Esophagus muscularis mucosa (tissue), 4 donors: ENCODE measurements around the gene ANKLE2. TPM values are rescaled to one million over a fixed set of nuclear protein-coding genes. Genes with fewer than 3 reads are reported as not detected.

ENCODE experiments used
- DNase-seq: peaks from one replicate; pipeline ENCODE4 v3.0.0-alpha.2; 2017; ENCODE audit errors: extremely low spot score
- H3K27ac ChIP-seq, 4 donors: fragments of 200-600 bp; sonication (generic); replicated peaks in 1 of 4; 1 replicate in 3 of 4; 2 replicates in 1 of 4; pipeline ENCODE4 v1.5.1; 2016 to 2019; ENCODE audit warnings: mild to moderate bottlenecking in 1 of 4
- H3K27me3 ChIP-seq, 4 donors: fragments of 200-600 bp; sonication (generic); one replicate each; pipeline versions ENCODE4 v1.5.1 to v1.6.0; 2016 to 2019
- H3K36me3 ChIP-seq, 4 donors: fragments of 200-600 bp; sonication (generic); one replicate each; pipeline ENCODE4 v1.5.1; 2016 to 2019
- H3K4me1 ChIP-seq, 4 donors: fragments of 200-600 bp; sonication (generic); one replicate each; pipeline ENCODE4 v1.5.1; 2016 to 2019
- H3K4me3 ChIP-seq, 4 donors: fragments of 200-600 bp; sonication (generic); 1 replicate in 2 of 4; 2 replicates in 2 of 4; pipeline ENCODE4 v1.5.1; 2016 to 2019; ENCODE audit warnings: mild to moderate bottlenecking in 4 of 4, moderate library complexity in 1 of 4
- H3K9me3 ChIP-seq, 4 donors: fragments of 200-600 bp; sonication (generic); 1 replicate in 3 of 4; 2 replicates in 1 of 4; pipeline ENCODE4 v1.5.1; 2016 to 2019
- CTCF ChIP-seq, 3 experiments: fragments of 200-600 bp in 2 of 3; fragments of 450-650 bp in 1 of 3; sonication (generic) in 2 of 3; IDR thresholded peaks; one replicate each; pipeline ENCODE4 v1.5.1; 2017 to 2019; ENCODE audit warnings: antibody characterized with exemption in 3 of 3, mild to moderate bottlenecking in 2 of 3, moderate library complexity in 1 of 3
- EP300 ChIP-seq: sonication (generic); formaldehyde crosslinking; IDR thresholded peaks from one replicate; pipeline ENCODE4 v1.6.1; 2017; ENCODE audit warnings: antibody characterized with exemption
- POLR2A ChIP-seq: fragments of 450-650 bp; IDR thresholded peaks from one replicate; pipeline ENCODE4 v1.6.1; 2017; ENCODE audit warnings: antibody characterized with exemption, moderate library complexity, mild to moderate bottlenecking, low read depth
- POLR2AphosphoS5 ChIP-seq, 2 donors: sonication (generic); formaldehyde crosslinking; IDR thresholded peaks; one replicate each; pipeline ENCODE4 v1.6.1; 2017; ENCODE audit warnings: antibody characterized with exemption in 2 of 2
- WGBS: methylation state at CpG from one replicate; pipeline ENCODE4 v1.1.5; 2018; 5-methylcytosine and 5-hydroxymethylcytosine counted together
- intact Hi-C: fragments of 100-400 bp; cut with DNase I; formaldehyde crosslinking; loops from one replicate; pipeline ENCODE4 v1.15.1; 2023
- total RNA-seq, 4 donors: library from RNA; depleted of rRNA; stranded (reverse); fragments of >200 nt; gene quantifications; one replicate each; pipeline versions ENCODE4 v1.1.0 to v1.2.1, GENCODE V29; 2016

ANKLE2 gene
- total RNA-seq, 4 donors from 2014 or later, result 40.2 to 47.2 (median 45.4) TPM

DNA sequence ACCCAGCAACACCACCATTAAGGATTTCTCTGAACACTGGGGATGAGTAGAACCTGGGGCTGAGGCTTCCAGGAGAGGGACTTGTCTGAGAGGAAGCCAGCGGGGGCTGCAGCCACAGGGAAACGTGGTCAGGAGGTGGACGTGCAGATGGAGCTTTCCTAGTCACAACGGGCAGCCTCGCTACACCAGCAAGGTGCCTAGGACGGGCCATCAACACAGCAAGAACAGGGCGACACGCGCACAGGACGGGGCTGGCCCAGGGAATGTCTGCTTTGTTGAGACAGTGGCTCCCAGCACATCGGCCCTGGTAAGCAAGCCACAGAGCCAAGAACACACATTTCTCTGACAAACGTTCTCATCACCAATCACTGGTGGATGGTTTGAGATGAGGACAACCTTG is 25.3 kb downstream of the ANKLE2 start:
- intact Hi-C loops, result no loop called here
- WGBS, result 84% methylated on average over 10 of the region's 12 CpGs

DNA sequence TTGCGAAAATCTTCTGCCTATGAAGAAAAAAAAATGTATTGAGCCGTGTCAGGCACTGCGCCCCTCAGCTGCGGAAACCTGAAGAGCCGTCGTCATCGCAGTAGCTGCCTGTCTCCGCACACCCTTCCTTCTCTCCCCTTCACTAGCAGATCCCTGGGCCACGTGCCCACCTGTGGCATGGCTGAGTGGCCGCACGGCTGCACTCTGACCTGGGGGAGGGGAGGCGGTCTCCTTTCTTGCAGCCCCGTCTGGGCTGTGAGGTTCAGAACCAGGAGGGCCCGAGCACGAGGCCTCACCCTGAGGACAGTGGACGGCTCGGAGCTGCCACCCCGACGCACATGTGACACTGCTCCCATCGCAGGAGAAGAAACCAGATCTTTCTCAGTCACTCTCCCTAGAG is 26.1 kb downstream of the ANKLE2 start:
- Histone ChIP-seq H3K27ac (no peak overlapping the region), H3K36me3 (peaks cover 91 to 100% (median 99%) of the 10 kb centered on the region in 4 donors), H3K9me3 (no peaks in the 10 kb centered on the region), H3K4me1 (peaks cover 0 to 4% (median 0%) of the 10 kb centered on the region in 4 donors), H3K27me3 (no peaks in the 10 kb centered on the region), H3K4me3 (no peak overlapping the region)
- intact Hi-C loops, result no loop called here
- 98% methylated on average over 15 of the region's 20 CpGs for WGBS
- TF ChIP-seq CTCF (IDR thresholded peaks at IDR 0.05) (no peak), POLR2AphosphoS5 (IDR thresholded peaks at IDR 0.05) (no peak), POLR2A (no peak), EP300 (no peak)
- DNase-seq, result no peak

More for the DNA sequence above, 25.3 kb downstream of the ANKLE2 start:
- Histone ChIP-seq H3K36me3 (peaks cover 91 to 100% (median 100%) of the 10 kb centered on the region in 4 donors), H3K4me3 (no peak overlapping the region), H3K9me3 (no peaks in the 10 kb centered on the region), H3K27me3 (no peaks in the 10 kb centered on the region), H3K4me1 (peaks cover 0 to 4% (median 0%) of the 10 kb centered on the region in 4 donors), H3K27ac (no peak overlapping the region)
- DNase-seq, result no peak
- TF ChIP-seq EP300 (no peak), POLR2AphosphoS5 (IDR thresholded peaks at IDR 0.05) (no peak), POLR2A (no peak), CTCF (IDR thresholded peaks at IDR 0.05) (no peak)

GRCh38 chr12:132734206-132734605 is 27.4 kb downstream of the ANKLE2 start:
- intact Hi-C loops, result no loop called here
- whole genome bisulfite sequencing, result 78% methylated on average over 10 of the region's 10 CpGs
- Histone ChIP-seq H3K27me3 (no peaks in the 10 kb centered on the region), H3K4me1 (no peaks in the 10 kb centered on the region), H3K9me3 (no peaks in the 10 kb centered on the region), H3K27ac (no peak overlapping the region), H3K36me3 (peaks cover 82 to 99% (median 96%) of the 10 kb centered on the region in 4 donors), H3K4me3 (no peak overlapping the region)
- no peak for DNase-seq
- TF ChIP-seq CTCF (IDR thresholded peaks at IDR 0.05) (no peak), POLR2AphosphoS5 (IDR thresholded peaks at IDR 0.05) (no peak), POLR2A (no peak), EP300 (no peak)

GRCh38 chr12:132731574-132731973 is 30.1 kb downstream of the ANKLE2 start:
- 91% methylated on average over 17 of the region's 17 CpGs for WGBS
- H3K4me1 ChIP-seq, result no peaks in the 10 kb centered on the region
- intact Hi-C loops, result no loop called here
- no peak for DNase-seq
- H3K4me3 ChIP-seq, result no peak overlapping the region
- no peak overlapping the region for H3K27ac ChIP-seq
- H3K9me3 ChIP-seq, result no peaks in the 10 kb centered on the region
- no peaks in the 10 kb centered on the region for H3K27me3 ChIP-seq
- peaks cover 84 to 99% (median 95%) of the 10 kb centered on the region in 4 donors for H3K36me3 ChIP-seq
- TF ChIP-seq CTCF (IDR thresholded peaks at IDR 0.05) (no peak), POLR2A (no peak), EP300 (no peak), POLR2AphosphoS5 (IDR thresholded peaks at IDR 0.05) (no peak)

GRCh38 chr12:132730353-132730752 is 31.3 kb downstream of the ANKLE2 start:
- Histone ChIP-seq H3K4me3 (no peak overlapping the region), H3K27ac (no peak overlapping the region), H3K36me3 (peaks cover 85 to 99% (median 95%) of the 10 kb centered on the region in 4 donors), H3K9me3 (no peaks in the 10 kb centered on the region), H3K4me1 (no peaks in the 10 kb centered on the region), H3K27me3 (no peaks in the 10 kb centered on the region)
- intact Hi-C loops, result no loop called here
- WGBS, result 91% methylated on average over 6 of the region's 11 CpGs
- TF ChIP-seq POLR2AphosphoS5 (IDR thresholded peaks at IDR 0.05), result no peak
- TF ChIP-seq POLR2A, result no peak
- no peak for TF ChIP-seq EP300
- TF ChIP-seq CTCF (IDR thresholded peaks at IDR 0.05), result no peak
- DNase-seq, result no peak
